ENCODE results near the gene NAT8L.

- no peak for TF ChIP-seq CBX1 (IDR thresholded peaks at IDR 0.05; ENCODE audit: low read depth)
- no peak for TF ChIP-seq BRCA1 (CRISPR knock-in tag; IDR thresholded peaks at IDR 0.05)
- no peak for TF ChIP-seq REST (IDR thresholded peaks at IDR 0.05; ENCODE audit: borderline replicate concordance in 1 of 2, low read depth in 1 of 2, low read length in 2 of 2)
- TF ChIP-seq DNMT1 (CRISPR knock-in tag; IDR thresholded peaks at IDR 0.05): no peak
- no peak for TF ChIP-seq SRSF1 (optimal IDR thresholded peaks at IDR 0.05; ENCODE audit: low read depth, low read length)
- TF ChIP-seq YY1 (IDR thresholded peaks at IDR 0.05; ENCODE audit: insufficient read depth, insufficient replicate concordance, low read depth, low read length): no peak
- no peak for TF ChIP-seq SRF (IDR thresholded peaks at IDR 0.05; ENCODE audit: low read depth, low read length)
- no peak for TF ChIP-seq ZNF501 (CRISPR knock-in tag; IDR thresholded peaks at IDR 0.05)
- TF ChIP-seq, protein P1, sequence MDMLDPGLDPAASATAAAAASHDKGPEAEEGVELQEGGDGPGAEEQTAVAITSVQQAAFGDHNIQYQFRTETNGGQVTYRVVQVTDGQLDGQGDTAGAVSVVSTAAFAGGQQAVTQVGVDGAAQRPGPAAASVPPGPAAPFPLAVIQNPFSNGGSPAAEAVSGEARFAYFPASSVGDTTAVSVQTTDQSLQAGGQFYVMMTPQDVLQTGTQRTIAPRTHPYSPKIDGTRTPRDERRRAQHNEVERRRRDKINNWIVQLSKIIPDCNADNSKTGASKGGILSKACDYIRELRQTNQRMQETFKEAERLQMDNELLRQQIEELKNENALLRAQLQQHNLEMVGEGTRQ (IDR thresholded peaks at IDR 0.05; ENCODE audit: low read depth, low read length): no peak
- TF ChIP-seq, protein P1 (CRISPR knock-in tag; IDR thresholded peaks at IDR 0.05; ENCODE audit: borderline replicate concordance): no peak
- TF ChIP-seq JUNB (CRISPR knock-in tag; IDR thresholded peaks at IDR 0.05; ENCODE audit: borderline replicate concordance): no peak
- TF ChIP-seq POLR2AphosphoS5 (IDR thresholded peaks at IDR 0.05; ENCODE audit: low read depth, low read length): no peak
- no peak for TF ChIP-seq KLF6 (CRISPR knock-in tag; IDR thresholded peaks at IDR 0.05)
- no peak for TF ChIP-seq GATAD2A (CRISPR knock-in tag; IDR thresholded peaks at IDR 0.05)
- TF ChIP-seq HINFP (CRISPR knock-in tag; IDR thresholded peaks at IDR 0.05; ENCODE audit: low read depth): no peak
These were observed 35.4 kb downstream of the NAT8L start for GRCh38 chr4:2094545-2094944.
